HEK293T (cell line): ENCODE data around the gene HGFAC.

Experiments used
- CTCF ChIA-PET: fragments of 350-600 bp; formaldehyde crosslinking; extraction: SDS; loops from one replicate; lab custom pipeline; 2021; ENCODE audit warnings: antibody characterized with exemption, inconsistent platforms; lab: Yijun Ruan, JAX
- POLR2A ChIA-PET: fragments of 350-600 bp; formaldehyde crosslinking; extraction: SDS; loops from one replicate; lab custom pipeline; 2020; ENCODE audit warnings: antibody characterized with exemption, inconsistent platforms; lab: Yijun Ruan, JAX
- DNase-seq: peaks from one replicate; pipeline ENCODE4 v3.0.0; 2012; ENCODE audit warnings: mixed read lengths; ENCODE audit errors: extremely low spot score
- ARNT ChIP-seq: fragments of 450-650 bp; IDR thresholded peaks from 2 replicates; pipeline ENCODE4 v1.6.1; 2017; ENCODE audit warnings: mild to moderate bottlenecking
- BHLHE40 ChIP-seq: fragments of 450-650 bp; IDR thresholded peaks from 2 replicates; pipeline ENCODE4 v1.6.1; 2016; ENCODE audit warnings: mild to moderate bottlenecking, moderate library complexity, borderline replicate concordance
- CTBP1 ChIP-seq: fragments of 450-650 bp; IDR thresholded peaks from 2 replicates; pipeline ENCODE4 v1.6.1; 2016; ENCODE audit warnings: borderline replicate concordance
- ELF4 ChIP-seq: fragments of 450-650 bp; IDR thresholded peaks from 2 replicates; pipeline ENCODE4 v1.6.1; 2017; ENCODE audit warnings: antibody characterized with exemption
- FOXA1 ChIP-seq: fragments of 450-650 bp; IDR thresholded peaks from 2 replicates; pipeline ENCODE4 v1.6.1; 2016; ENCODE audit warnings: mild to moderate bottlenecking
- FOXK2 ChIP-seq: fragments of 450-650 bp; IDR thresholded peaks from 2 replicates; pipeline ENCODE4 v1.6.1; 2016; ENCODE audit warnings: mild to moderate bottlenecking
- FOXM1 ChIP-seq: fragments of 450-650 bp; IDR thresholded peaks from 2 replicates; pipeline ENCODE4 v1.6.1; 2017; ENCODE audit warnings: mild to moderate bottlenecking, borderline replicate concordance
- HDGF ChIP-seq: fragments of 450-650 bp; IDR thresholded peaks from 2 replicates; pipeline ENCODE4 v1.6.1; 2017; ENCODE audit warnings: antibody characterized with exemption, borderline replicate concordance
- L3MBTL2 ChIP-seq: fragments of 450-650 bp; conservative IDR thresholded peaks from 2 replicates; pipeline ENCODE4 v1.6.1; 2016; ENCODE audit warnings: mild to moderate bottlenecking
- LEF1 ChIP-seq: fragments of 450-650 bp; IDR thresholded peaks from 2 replicates; pipeline ENCODE4 v1.6.1; 2017; ENCODE audit warnings: mild to moderate bottlenecking, borderline replicate concordance
- NFRKB ChIP-seq: fragments of 450-650 bp; IDR thresholded peaks from 2 replicates; pipeline ENCODE4 v1.6.1; 2016; ENCODE audit warnings: mild to moderate bottlenecking, moderate library complexity
- PKNOX1 ChIP-seq: fragments of 450-650 bp; IDR thresholded peaks from 2 replicates; pipeline ENCODE4 v1.6.1; 2016
- SP1 ChIP-seq: fragments of 450-650 bp; IDR thresholded peaks from 2 replicates; pipeline ENCODE4 v1.6.1; 2017
- SUZ12 ChIP-seq: fragments of 450-650 bp; IDR thresholded peaks from 2 replicates; pipeline ENCODE4 v1.6.1; 2016; ENCODE audit warnings: mild to moderate bottlenecking
- TARDBP ChIP-seq: fragments of 450-650 bp; IDR thresholded peaks from 2 replicates; pipeline ENCODE4 v1.6.1; 2016
- ZNF384 ChIP-seq: fragments of 450-650 bp; IDR thresholded peaks from 2 replicates; pipeline ENCODE4 v1.6.1; 2016

HGFAC gene

DNA sequence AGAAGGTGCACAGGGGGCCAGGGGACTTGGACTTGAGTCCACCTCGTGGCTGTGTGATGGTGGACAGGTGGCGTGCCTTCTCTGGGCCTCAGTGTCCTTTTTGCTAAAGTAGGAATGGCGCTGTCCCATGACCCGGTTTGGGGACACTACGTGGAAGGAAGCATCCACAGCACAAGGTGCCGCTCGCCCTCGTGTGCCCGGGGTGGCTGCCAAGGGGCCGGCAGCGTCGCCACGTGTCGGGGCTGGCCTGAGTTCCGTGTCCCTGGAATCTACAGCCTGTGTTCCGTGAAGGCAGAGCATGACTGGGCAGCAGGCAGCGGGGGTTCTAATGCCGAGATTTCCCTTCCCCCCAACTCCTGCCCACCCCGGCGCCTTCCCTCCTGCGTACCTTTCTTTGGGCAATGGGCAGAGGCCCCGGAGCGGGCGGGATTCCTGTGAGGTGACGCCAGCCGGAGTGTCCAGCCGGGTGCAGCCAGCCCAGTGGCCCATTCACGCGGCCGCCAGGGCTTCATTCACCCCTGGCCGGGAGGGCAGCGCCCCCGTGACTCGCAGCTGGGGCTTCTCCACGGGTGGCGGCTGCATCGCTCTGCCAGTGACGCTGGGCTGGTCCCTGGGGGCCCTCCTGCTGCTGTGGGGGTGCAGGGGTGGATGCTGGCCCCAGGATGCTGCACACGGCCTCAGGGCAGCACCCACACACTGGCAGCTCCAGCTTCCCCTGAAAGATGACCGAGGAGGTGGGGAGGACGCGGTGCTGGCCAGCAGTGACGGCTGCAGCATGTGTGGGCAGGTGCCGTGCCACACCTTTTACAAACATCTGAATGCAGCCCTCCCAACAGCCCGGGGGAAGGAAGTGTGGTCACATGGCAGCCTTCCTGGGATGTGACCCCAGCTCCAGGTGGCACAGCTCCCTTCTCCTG lies 42.5 kb downstream of the HGFAC start:
- POLR2A ChIA-PET = no interaction called here
- no peak for TF ChIP-seq SP1
- CTCF ChIA-PET = no interaction called here
- DNase-seq = no peak

DNA sequence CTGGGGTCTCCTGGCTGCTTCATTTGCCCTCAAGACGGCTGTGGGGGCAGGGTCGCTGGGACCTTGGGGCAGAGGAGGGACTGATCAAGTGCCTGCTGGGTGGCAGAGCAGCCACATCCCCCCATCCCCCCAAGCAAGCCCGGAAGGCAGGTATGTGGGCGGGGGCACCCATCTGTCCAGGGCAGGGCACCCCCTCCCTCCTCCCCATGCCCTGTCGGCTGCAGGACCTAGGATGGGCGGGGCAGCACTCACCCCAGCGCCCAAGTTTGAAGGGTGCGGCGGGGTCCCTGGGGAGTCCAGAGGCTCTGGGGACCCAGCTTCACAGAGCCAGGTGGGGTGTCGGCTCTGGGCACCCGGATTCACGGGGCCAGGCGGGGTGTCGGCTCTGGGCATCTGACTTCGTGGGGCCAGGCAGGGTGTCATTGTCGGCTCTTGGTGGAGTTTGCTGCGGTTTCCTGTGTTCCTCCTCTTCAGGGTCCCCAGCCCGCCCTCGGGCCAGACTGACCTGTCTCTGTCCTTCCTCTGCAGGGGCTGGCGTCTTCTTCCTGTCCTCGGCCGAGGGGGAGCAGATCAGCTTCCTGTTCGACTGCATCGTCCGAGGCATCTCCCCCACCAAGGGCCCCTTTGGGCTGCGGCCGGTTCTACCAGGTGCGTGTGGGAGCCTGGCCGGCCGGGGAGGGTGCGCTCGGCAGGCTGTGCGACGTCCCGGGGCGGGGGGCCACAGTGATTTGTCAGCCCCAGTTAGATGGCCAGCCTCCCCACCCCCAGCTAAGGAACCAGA lies 43.4 kb downstream of the HGFAC start:
- CTCF ChIA-PET = no interaction called here
- DNase-seq = no peak
- POLR2A ChIA-PET = no interaction called here
- TF ChIP-seq ZNF384 = no peak
- no peak for TF ChIP-seq ELF4
- no peak for TF ChIP-seq LEF1
- no peak for TF ChIP-seq CTBP1
- TF ChIP-seq FOXK2 = no peak
- TF ChIP-seq BHLHE40 = no peak
- no peak for TF ChIP-seq PKNOX1
- no peak for TF ChIP-seq NFRKB

DNA sequence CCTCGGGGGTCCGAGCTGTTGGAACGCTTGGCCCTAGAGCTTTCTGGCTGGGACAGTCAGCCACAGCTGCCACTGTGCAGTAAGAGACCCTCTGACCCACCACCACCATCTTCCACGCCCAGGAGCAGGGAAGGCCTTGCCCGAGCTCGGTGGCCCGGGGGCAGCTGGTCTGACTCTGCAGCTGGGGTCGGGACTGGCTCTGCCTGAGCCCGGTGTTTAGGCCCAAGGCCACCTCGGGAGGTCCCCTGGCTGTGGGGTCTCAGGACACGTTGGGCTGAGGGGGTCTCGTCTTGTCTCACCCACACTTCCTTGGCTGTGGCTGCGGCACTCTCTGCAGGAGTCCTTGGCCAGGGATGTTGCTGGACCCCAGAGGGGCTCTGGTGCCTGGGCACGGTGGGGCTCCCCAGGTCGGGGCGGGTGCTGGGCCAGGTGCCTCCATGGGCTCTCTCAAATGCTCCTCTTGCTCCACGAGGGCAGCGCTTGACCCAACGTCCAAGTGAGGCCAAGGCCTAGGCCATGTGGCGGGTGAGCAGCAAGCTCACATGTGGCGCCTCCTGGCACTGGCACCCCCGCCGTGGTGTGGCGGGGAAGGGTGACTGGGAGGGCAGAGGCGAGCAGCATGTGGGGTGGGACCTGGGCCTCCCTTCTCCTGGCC lies 44.2 kb downstream of the HGFAC start:
- TF ChIP-seq FOXK2 (no peak), SUZ12 (no peak), ARNT (no peak), FOXM1 (no peak), L3MBTL2 (no peak), LEF1 (no peak), PKNOX1 (no peak), ELF4 (no peak), TARDBP (no peak), HDGF (no peak), SP1 (no peak), CTBP1 (no peak), NFRKB (no peak), ZNF384 (no peak)
- DNase-seq = no peak
- CTCF ChIA-PET = no interaction called here

DNA sequence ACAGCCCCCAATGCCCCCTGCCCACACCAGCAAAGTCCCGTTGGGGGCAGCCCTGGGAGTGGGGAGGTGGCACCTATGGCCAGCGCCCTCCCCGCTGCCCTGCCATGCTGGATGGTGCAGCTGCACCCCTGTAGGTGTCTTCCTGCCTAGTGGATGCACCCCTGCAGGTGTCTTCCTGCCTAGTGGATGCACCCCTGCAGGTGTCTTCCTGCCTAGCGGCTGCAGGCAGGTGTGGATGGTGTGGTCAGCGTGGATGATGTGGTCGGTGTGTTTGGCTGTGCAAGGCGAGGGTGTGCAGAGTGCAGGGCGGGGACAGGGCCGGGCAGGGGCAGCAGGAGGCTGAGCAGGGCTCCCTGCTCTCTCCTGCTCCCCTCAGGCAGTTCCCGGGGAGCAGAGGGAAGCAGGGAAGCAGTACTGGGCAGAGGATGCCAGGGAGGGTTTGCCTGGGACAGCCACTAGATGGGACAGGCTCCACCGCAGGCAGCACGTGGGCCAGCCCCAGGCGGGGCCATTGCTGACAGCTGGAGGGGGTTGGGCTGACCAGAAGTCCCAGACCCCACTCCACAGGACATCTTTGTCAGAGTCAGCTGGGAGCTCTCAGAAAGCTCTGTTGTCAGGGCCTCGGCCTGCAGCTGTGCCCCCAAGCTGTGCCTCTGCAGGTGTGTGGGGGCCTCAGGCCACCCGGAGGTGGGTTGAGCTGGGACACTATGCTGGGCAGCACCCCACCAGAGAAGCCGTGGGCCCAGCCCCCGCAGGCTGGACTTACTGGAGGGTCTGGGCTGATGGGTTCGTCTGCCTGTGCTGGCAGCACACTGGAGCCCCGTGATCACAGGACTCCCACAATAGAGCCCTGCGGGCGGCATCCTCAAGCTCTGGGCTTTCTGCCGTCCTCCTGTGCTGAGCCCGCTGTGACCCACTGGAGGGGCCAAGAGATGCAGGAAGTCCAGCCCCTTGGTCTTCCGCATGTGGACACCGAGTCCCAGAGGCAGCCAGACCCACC lies 45.1 kb downstream of the HGFAC start:
- ChIA-PET CTCF (no interaction called here), POLR2A (no interaction called here)
- no peak for DNase-seq
- TF ChIP-seq FOXM1 = no peak
- TF ChIP-seq PKNOX1 = no peak
- TF ChIP-seq ELF4 = no peak

More for the DNA sequence above, 44.2 kb downstream of the HGFAC start:
- POLR2A ChIA-PET = no interaction called here

DNA sequence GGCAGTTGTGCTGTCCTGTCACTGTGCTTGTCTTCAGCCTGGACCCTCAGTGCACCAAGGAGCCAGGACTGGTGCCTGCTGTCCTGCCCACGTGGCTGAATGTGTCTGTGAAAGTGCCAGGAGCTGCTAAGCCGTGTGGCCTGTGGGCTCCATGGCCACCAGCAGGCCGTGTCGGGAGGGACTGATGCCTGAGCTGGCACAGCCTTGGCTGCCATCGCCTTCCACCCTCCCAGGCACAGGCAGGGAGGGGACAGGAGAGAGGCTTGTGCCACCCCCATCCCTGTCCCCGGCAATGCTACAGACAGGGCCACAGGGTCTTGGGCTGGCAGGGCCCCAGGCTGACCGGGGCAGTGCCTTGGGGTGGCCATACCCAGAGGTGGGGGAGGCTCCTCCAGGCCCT lies 46.1 kb downstream of the HGFAC start:
- POLR2A ChIA-PET = no interaction called here
- DNase-seq = no peak
- no peak for TF ChIP-seq LEF1
- no peak for TF ChIP-seq SUZ12
- TF ChIP-seq FOXM1 = no peak
- no peak for TF ChIP-seq HDGF
- TF ChIP-seq FOXK2 = no peak
- TF ChIP-seq PKNOX1 = no peak
- TF ChIP-seq SP1 = no peak
- TF ChIP-seq ARNT = no peak
- TF ChIP-seq BHLHE40 = no peak
- TF ChIP-seq ELF4 = no peak
- no peak for TF ChIP-seq NFRKB
- TF ChIP-seq FOXA1 = no peak
- TF ChIP-seq L3MBTL2 = no peak
- no peak for TF ChIP-seq ZNF384
- TF ChIP-seq TARDBP = no peak
- no peak for TF ChIP-seq CTBP1
- CTCF ChIA-PET = no interaction called here
